ENCODE measurements around the gene HTR6. TPM values are rescaled to one million over a fixed set of nuclear protein-coding genes. Genes with fewer than 3 reads are reported as not detected.

The HTR6 gene
- total RNA-seq, 1 donor from 2014 or later: not detected

GRCh38 chr1:19717467-19717866 lies 52.8 kb downstream of the HTR6 start:
- Mint-ChIP-seq H3K4me1 (ENCODE audit: unreplicated experiment) (peaks cover 16% of the 10 kb centered on the region), H3K27ac (no peak overlapping the region), H3K36me3 (no peaks in the 10 kb centered on the region), H3K4me3 (no peak overlapping the region), H3K27me3 (peaks cover 4% of the 10 kb centered on the region), H3K9me3 (no peaks in the 10 kb centered on the region)
- TF ChIP-seq CTCF (conservative IDR thresholded peaks at IDR 0.05): no peak
- no peak for DNase-seq (ENCODE audit: extremely low spot score, unreplicated experiment)

GRCh38 chr1:19720174-19720573 lies 55.5 kb downstream of the HTR6 start:
- Mint-ChIP-seq H3K9me3 (no peaks in the 10 kb centered on the region), H3K4me1 (ENCODE audit: unreplicated experiment) (peaks cover 16% of the 10 kb centered on the region), H3K27ac (no peak overlapping the region), H3K4me3 (no peak overlapping the region), H3K36me3 (no peaks in the 10 kb centered on the region), H3K27me3 (peaks cover 4% of the 10 kb centered on the region)
- no peak for DNase-seq (ENCODE audit: extremely low spot score, unreplicated experiment)
- TF ChIP-seq CTCF (conservative IDR thresholded peaks at IDR 0.05): no peak

- Mint-ChIP-seq H3K4me3 (no peak overlapping the region), H3K27me3 (no peaks in the 10 kb centered on the region)
- DNase-seq (ENCODE audit: extremely low spot score, unreplicated experiment): no peak
Observed at GRCh38 chr1:19720973-19721372, 56.3 kb downstream of the HTR6 start.

GRCh38 chr1:19723874-19724273 lies 59.2 kb downstream of the HTR6 start:
- no peak overlapping the region for H3K4me3 Mint-ChIP-seq
- peaks cover 10% of the 10 kb centered on the region for H3K4me1 Mint-ChIP-seq (ENCODE audit: unreplicated experiment)
- no peaks in the 10 kb centered on the region for H3K36me3 Mint-ChIP-seq

More at GRCh38 chr1:19720973-19721372, 56.3 kb downstream of the HTR6 start:
- Mint-ChIP-seq H3K27ac (peak overlapping the region; percentile 32), H3K36me3 (no peaks in the 10 kb centered on the region), H3K9me3 (no peaks in the 10 kb centered on the region), H3K4me1 (ENCODE audit: unreplicated experiment) (peaks cover 10% of the 10 kb centered on the region)
- no peak for TF ChIP-seq CTCF (conservative IDR thresholded peaks at IDR 0.05)

GRCh38 chr1:19725606-19726005 lies 60.9 kb downstream of the HTR6 start:
- no peak for TF ChIP-seq CTCF (conservative IDR thresholded peaks at IDR 0.05)
- no peak overlapping the region for H3K27ac Mint-ChIP-seq
- no peak for DNase-seq (ENCODE audit: extremely low spot score, unreplicated experiment)
- H3K4me1 Mint-ChIP-seq (ENCODE audit: unreplicated experiment): peaks cover 6% of the 10 kb centered on the region
- H3K36me3 Mint-ChIP-seq: no peaks in the 10 kb centered on the region
- no peaks in the 10 kb centered on the region for H3K9me3 Mint-ChIP-seq
- no peaks in the 10 kb centered on the region for H3K27me3 Mint-ChIP-seq
- H3K4me3 Mint-ChIP-seq: no peak overlapping the region

More at GRCh38 chr1:19723874-19724273, 59.2 kb downstream of the HTR6 start:
- DNase-seq (ENCODE audit: extremely low spot score, unreplicated experiment): no peak
- no peak overlapping the region for H3K27ac Mint-ChIP-seq
- H3K9me3 Mint-ChIP-seq: no peaks in the 10 kb centered on the region
- no peaks in the 10 kb centered on the region for H3K27me3 Mint-ChIP-seq
- no peak for TF ChIP-seq CTCF (conservative IDR thresholded peaks at IDR 0.05)

Data from type B pancreatic cell (in vitro differentiated cells).